Activated naive CD8-positive, alpha-beta T cell treated with anti-CD3 and anti-CD28 coated beads for 36 hours (primary cell): ENCODE results near the gene TBX4. TPM values are rescaled to one million over a fixed set of nuclear protein-coding genes. Genes with fewer than 3 reads are reported as not detected.

Experiments used
- DNase-seq: peaks from one replicate; pipeline ENCODE4 v3.0.0; 2021
- H3K27ac Mint-ChIP-seq: one replicate; pipeline ENCODE4 v1.8.0; 2022; ENCODE audit warnings: mild to moderate bottlenecking, moderate library complexity, mixed read lengths
- H3K27me3 Mint-ChIP-seq: one replicate; pipeline ENCODE4 v1.8.0; 2022; ENCODE audit warnings: mild to moderate bottlenecking, mixed read lengths
- H3K36me3 Mint-ChIP-seq: one replicate; pipeline ENCODE4 v1.8.0; 2021; ENCODE audit warnings: mild to moderate bottlenecking, mixed read lengths
- H3K4me1 Mint-ChIP-seq: one replicate; pipeline ENCODE4 v1.8.0; 2021; ENCODE audit warnings: mixed read lengths
- H3K4me3 Mint-ChIP-seq: one replicate; pipeline ENCODE4 v1.8.0; 2022; ENCODE audit warnings: mild to moderate bottlenecking, moderate library complexity, mixed read lengths
- H3K9me3 Mint-ChIP-seq: one replicate; pipeline ENCODE4 v1.8.0; 2022; ENCODE audit warnings: mixed read lengths
- total RNA-seq, 2 experiments: library from RNA; stranded (reverse); gene quantifications; one replicate each; pipeline ENCODE4 v1.2.3, GENCODE V29; 2021

TBX4 gene
- total RNA-seq, 2 experiments from 2014 or later: not detected

GRCh38 chr17:61474235-61474927, 22.2 kb downstream of the TBX4 start:
- no peak overlapping the region for H3K4me3 Mint-ChIP-seq
- H3K27me3 Mint-ChIP-seq: peaks cover 5% of the 10 kb centered on the region
- no peak for DNase-seq
- no peaks in the 10 kb centered on the region for H3K4me1 Mint-ChIP-seq
- H3K36me3 Mint-ChIP-seq: no peaks in the 10 kb centered on the region
- no peaks in the 10 kb centered on the region for H3K9me3 Mint-ChIP-seq
- no peak overlapping the region for H3K27ac Mint-ChIP-seq

GRCh38 chr17:61474934-61475333, 22.7 kb downstream of the TBX4 start:
- Mint-ChIP-seq H3K4me1 (no peaks in the 10 kb centered on the region), H3K4me3 (no peak overlapping the region), H3K27me3 (peaks cover 5% of the 10 kb centered on the region)

GRCh38 chr17:61475726-61476125, 23.5 kb downstream of the TBX4 start:
- Mint-ChIP-seq H3K27me3 (peaks cover 5% of the 10 kb centered on the region), H3K4me1 (no peaks in the 10 kb centered on the region), H3K4me3 (no peak overlapping the region), H3K36me3 (no peaks in the 10 kb centered on the region), H3K27ac (no peak overlapping the region), H3K9me3 (no peaks in the 10 kb centered on the region)
- DNase-seq: no peak

More at GRCh38 chr17:61474934-61475333, 22.7 kb downstream of the TBX4 start:
- Mint-ChIP-seq H3K9me3 (no peaks in the 10 kb centered on the region), H3K27ac (no peak overlapping the region), H3K36me3 (no peaks in the 10 kb centered on the region)
- no peak for DNase-seq

GRCh38 chr17:61476476-61477203, 24.4 kb downstream of the TBX4 start:
- H3K4me1 Mint-ChIP-seq: no peaks in the 10 kb centered on the region
- DNase-seq: no peak
- H3K9me3 Mint-ChIP-seq: no peaks in the 10 kb centered on the region
- no peak overlapping the region for H3K4me3 Mint-ChIP-seq
- no peak overlapping the region for H3K27ac Mint-ChIP-seq
- no peaks in the 10 kb centered on the region for H3K36me3 Mint-ChIP-seq
- H3K27me3 Mint-ChIP-seq: peaks cover 5% of the 10 kb centered on the region

- Mint-ChIP-seq H3K4me1 (no peaks in the 10 kb centered on the region), H3K4me3 (no peak overlapping the region), H3K27me3 (peaks cover 5% of the 10 kb centered on the region), H3K27ac (no peak overlapping the region), H3K9me3 (no peaks in the 10 kb centered on the region), H3K36me3 (no peaks in the 10 kb centered on the region)
- no peak for DNase-seq
Observed at GRCh38 chr17:61477204-61477834, 25.1 kb downstream of the TBX4 start.

- H3K27ac Mint-ChIP-seq: no peak overlapping the region
- DNase-seq: no peak
- H3K27me3 Mint-ChIP-seq: peaks cover 5% of the 10 kb centered on the region
- no peaks in the 10 kb centered on the region for H3K4me1 Mint-ChIP-seq
- H3K36me3 Mint-ChIP-seq: no peaks in the 10 kb centered on the region
- H3K4me3 Mint-ChIP-seq: no peak overlapping the region
- no peaks in the 10 kb centered on the region for H3K9me3 Mint-ChIP-seq
Observed at GRCh38 chr17:61478026-61478789, 26.0 kb downstream of the TBX4 start.

- Mint-ChIP-seq H3K4me1 (no peaks in the 10 kb centered on the region), H3K36me3 (no peaks in the 10 kb centered on the region), H3K27me3 (peaks cover 5% of the 10 kb centered on the region), H3K27ac (no peak overlapping the region), H3K9me3 (no peaks in the 10 kb centered on the region), H3K4me3 (no peak overlapping the region)
- DNase-seq: no peak
Observed at GRCh38 chr17:61478790-61479492, 26.7 kb downstream of the TBX4 start.

GRCh38 chr17:61479493-61480413, 27.5 kb downstream of the TBX4 start:
- H3K4me3 Mint-ChIP-seq: no peak overlapping the region
- no peak overlapping the region for H3K27ac Mint-ChIP-seq
- peaks cover 5% of the 10 kb centered on the region for H3K27me3 Mint-ChIP-seq
- H3K9me3 Mint-ChIP-seq: no peaks in the 10 kb centered on the region
- H3K36me3 Mint-ChIP-seq: no peaks in the 10 kb centered on the region
- DNase-seq: no peak
- no peaks in the 10 kb centered on the region for H3K4me1 Mint-ChIP-seq

GRCh38 chr17:61480414-61480807, 28.2 kb downstream of the TBX4 start:
- Mint-ChIP-seq H3K27ac (no peak overlapping the region), H3K4me3 (no peak overlapping the region), H3K4me1 (no peaks in the 10 kb centered on the region), H3K36me3 (no peaks in the 10 kb centered on the region), H3K9me3 (no peaks in the 10 kb centered on the region), H3K27me3 (peaks cover 5% of the 10 kb centered on the region)
- DNase-seq: no peak

GRCh38 chr17:61481421-61481820, 29.2 kb downstream of the TBX4 start:
- DNase-seq: no peak
- Mint-ChIP-seq H3K27me3 (peaks cover 5% of the 10 kb centered on the region), H3K27ac (no peak overlapping the region), H3K4me1 (no peaks in the 10 kb centered on the region), H3K4me3 (no peak overlapping the region), H3K36me3 (no peaks in the 10 kb centered on the region), H3K9me3 (no peaks in the 10 kb centered on the region)

GRCh38 chr17:61482467-61482866, 30.2 kb downstream of the TBX4 start:
- no peaks in the 10 kb centered on the region for H3K4me1 Mint-ChIP-seq
- H3K27ac Mint-ChIP-seq: no peak overlapping the region
- no peaks in the 10 kb centered on the region for H3K9me3 Mint-ChIP-seq
- peaks cover 5% of the 10 kb centered on the region for H3K27me3 Mint-ChIP-seq
- no peaks in the 10 kb centered on the region for H3K36me3 Mint-ChIP-seq
- no peak overlapping the region for H3K4me3 Mint-ChIP-seq
- DNase-seq: no peak

- H3K4me1 Mint-ChIP-seq: no peaks in the 10 kb centered on the region
- H3K27me3 Mint-ChIP-seq: peaks cover 5% of the 10 kb centered on the region
- no peak overlapping the region for H3K4me3 Mint-ChIP-seq
- H3K36me3 Mint-ChIP-seq: no peaks in the 10 kb centered on the region
- DNase-seq: no peak
- H3K9me3 Mint-ChIP-seq: no peaks in the 10 kb centered on the region
- H3K27ac Mint-ChIP-seq: no peak overlapping the region
Observed at GRCh38 chr17:61483778-61484116, 31.5 kb downstream of the TBX4 start.

- DNase-seq: no peak
- no peaks in the 10 kb centered on the region for H3K9me3 Mint-ChIP-seq
- no peak overlapping the region for H3K27ac Mint-ChIP-seq
- no peaks in the 10 kb centered on the region for H3K36me3 Mint-ChIP-seq
- H3K27me3 Mint-ChIP-seq: peaks cover 5% of the 10 kb centered on the region
- no peaks in the 10 kb centered on the region for H3K4me1 Mint-ChIP-seq
- H3K4me3 Mint-ChIP-seq: no peak overlapping the region
Observed at GRCh38 chr17:61484174-61484573, 32.0 kb downstream of the TBX4 start.
